PC-9 (cell line): ENCODE data around the gene WSCD2. TPM values are rescaled to one million over a fixed set of nuclear protein-coding genes. Genes with fewer than 3 reads are reported as not detected.

ENCODE experiments used
- BruUV-seq: library from RNA; stranded (reverse); fragments of 400-500 nt; replicated peaks from 2 replicates; lab custom pipeline; 2021; lab: Mats Ljungman, UMichigan
- CTCF ChIA-PET: fragments of 300-600 bp; sonication (Branson Sonifier 250); formaldehyde crosslinking; loops from one replicate; lab custom pipeline; 2022; ENCODE audit warnings: antibody characterized with exemption; lab: Charles Lee
- POLR2A ChIA-PET: fragments of 300-600 bp; sonication (Branson Sonifier 250); formaldehyde crosslinking; loops from one replicate; lab custom pipeline; 2022; ENCODE audit warnings: antibody characterized with exemption; ENCODE audit not compliant: unreplicated experiment; lab: Charles Lee
- DNase-seq, 2 experiments: peaks; one replicate each; pipeline versions ENCODE4 v3.0.0 to v3.0.0-alpha.2; 2015 to 2022; ENCODE audit warnings: mixed read lengths in 1 of 2
- H2AFZ ChIP-seq: fragments of 200-600 bp; sonication (generic); 2 replicates; pipeline ENCODE4 v1.8.1; 2017; ENCODE audit warnings: antibody characterized with exemption
- H3F3A ChIP-seq: fragments of 200-600 bp; sonication (generic); 2 replicates; pipeline ENCODE4 v1.8.1; 2017; ENCODE audit warnings: antibody characterized with exemption, mild to moderate bottlenecking, low read depth; ENCODE audit not compliant: insufficient read depth
- H3K27ac ChIP-seq: fragments of 200-600 bp; sonication (generic); 2 replicates; pipeline ENCODE4 v1.6.1; 2016; ENCODE audit warnings: mixed run types
- H3K27me3 ChIP-seq: fragments of 200-600 bp; sonication (generic); 2 replicates; pipeline ENCODE4 v1.6.1; 2016; ENCODE audit warnings: low read depth, mixed run types; ENCODE audit not compliant: insufficient read depth
- H3K36me3 ChIP-seq: fragments of 200-600 bp; sonication (generic); 2 replicates; pipeline ENCODE4 v1.6.1; 2016; ENCODE audit warnings: low read depth, mixed run types
- H3K4me1 ChIP-seq: fragments of 200-600 bp; sonication (generic); replicated peaks from 2 replicates; pipeline ENCODE4 v1.6.1; 2016; ENCODE audit warnings: mixed run types; ENCODE audit not compliant: insufficient read depth
- H3K4me2 ChIP-seq: fragments of 200-600 bp; sonication (generic); 2 replicates; pipeline ENCODE4 v1.6.1; 2017; ENCODE audit warnings: mixed run types
- H3K4me3 ChIP-seq: fragments of 200-600 bp; sonication (generic); 2 replicates; pipeline ENCODE4 v1.6.1; 2016; ENCODE audit warnings: mixed run types
- H3K79me2 ChIP-seq: fragments of 200-600 bp; sonication (generic); 2 replicates; pipeline ENCODE4 v1.6.1; 2017; ENCODE audit warnings: low read depth, mixed run types
- H3K9me2 ChIP-seq: fragments of 200-600 bp; sonication (generic); 2 replicates; pipeline ENCODE4 v1.8.1; 2017; ENCODE audit warnings: mild to moderate bottlenecking; ENCODE audit not compliant: insufficient read depth
- H3K9me3 ChIP-seq: fragments of 200-600 bp; sonication (generic); 2 replicates; pipeline ENCODE4 v1.8.1; 2016; ENCODE audit warnings: low read depth; ENCODE audit not compliant: insufficient read depth
- H4K20me1 ChIP-seq: fragments of 200-600 bp; sonication (generic); 2 replicates; pipeline ENCODE4 v1.8.1; 2017; ENCODE audit not compliant: insufficient read depth
- CTCF ChIP-seq: fragments of 200-600 bp; sonication (generic); conservative IDR thresholded peaks from 2 replicates; pipeline ENCODE4 v1.6.1; 2017; ENCODE audit warnings: mixed run types, antibody characterized with exemption, mild to moderate bottlenecking, moderate library complexity
- EZH2 ChIP-seq: fragments of 200-600 bp; sonication (generic); IDR thresholded peaks from 2 replicates; pipeline ENCODE4 v1.8.0; 2017; ENCODE audit warnings: antibody characterized with exemption, low read depth
- intact Hi-C: fragments of 100-400 bp; cut with micrococcal nuclease; formaldehyde crosslinking; loops from one replicate; pipeline ENCODE4 v1.10.0; 2022; ENCODE audit not compliant: unreplicated experiment
- total RNA-seq: library from RNA; stranded (reverse); gene quantifications from 2 replicates; pipeline ENCODE4 v1.2.3, GENCODE V29; 2021

Gene WSCD2
- total RNA-seq, 1 experiment from 2014 or later, result not detected

GRCh38 chr12:108182096-108182495 is 53.0 kb downstream of the WSCD2 start:
- no peak overlapping the region for H2AFZ ChIP-seq
- TF ChIP-seq EZH2 (no peak), CTCF (no peak)
- BruUV-seq, result no TSS peak
- no peaks in the 10 kb centered on the region for H3K79me2 ChIP-seq
- no peaks in the 10 kb centered on the region for H3F3A ChIP-seq
- H3K36me3 ChIP-seq, result no peaks in the 10 kb centered on the region
- no peaks in the 10 kb centered on the region for H3K4me1 ChIP-seq
- no peaks in the 10 kb centered on the region for H3K9me2 ChIP-seq
- peaks cover 41% of the 10 kb centered on the region for H3K27me3 ChIP-seq
- CTCF ChIA-PET, result no interaction called here
- no peak overlapping the region for H3K4me2 ChIP-seq
- intact Hi-C loops, result no loop called here
- H3K4me3 ChIP-seq, result no peak overlapping the region
- POLR2A ChIA-PET, result no interaction called here
- H4K20me1 ChIP-seq, result no peaks in the 10 kb centered on the region
- no peak for DNase-seq
- no peak overlapping the region for H3K27ac ChIP-seq
- H3K9me3 ChIP-seq, result no peaks in the 10 kb centered on the region

GRCh38 chr12:108185002-108185401 is 55.9 kb downstream of the WSCD2 start:
- no peak overlapping the region for H3K4me2 ChIP-seq
- intact Hi-C loops, result no loop called here
- TF ChIP-seq CTCF, result no peak
- TF ChIP-seq EZH2, result no peak
- H3F3A ChIP-seq, result no peaks in the 10 kb centered on the region
- H3K27ac ChIP-seq, result no peak overlapping the region
- H3K4me1 ChIP-seq, result no peaks in the 10 kb centered on the region
- no peaks in the 10 kb centered on the region for H3K36me3 ChIP-seq
- no peaks in the 10 kb centered on the region for H4K20me1 ChIP-seq
- H2AFZ ChIP-seq, result no peak overlapping the region
- no peaks in the 10 kb centered on the region for H3K9me2 ChIP-seq
- no peaks in the 10 kb centered on the region for H3K79me2 ChIP-seq
- H3K4me3 ChIP-seq, result no peak overlapping the region
- peaks cover 23% of the 10 kb centered on the region for H3K27me3 ChIP-seq
- ChIA-PET POLR2A (no interaction called here), CTCF (no interaction called here)
- DNase-seq, result no peak
- H3K9me3 ChIP-seq, result no peaks in the 10 kb centered on the region
- BruUV-seq, result no TSS peak

- intact Hi-C loops, result no loop called here
- no peak for DNase-seq
- Histone ChIP-seq H4K20me1 (no peaks in the 10 kb centered on the region), H3K36me3 (no peaks in the 10 kb centered on the region), H3K27me3 (no peaks in the 10 kb centered on the region), H3K9me2 (no peaks in the 10 kb centered on the region), H3F3A (no peaks in the 10 kb centered on the region), H2AFZ (no peak overlapping the region), H3K9me3 (no peaks in the 10 kb centered on the region), H3K79me2 (no peaks in the 10 kb centered on the region), H3K27ac (no peak overlapping the region), H3K4me2 (no peak overlapping the region), H3K4me1 (no peaks in the 10 kb centered on the region), H3K4me3 (no peak overlapping the region)
- no TSS peak for BruUV-seq
- no peak for TF ChIP-seq EZH2
- no peak for TF ChIP-seq CTCF
- POLR2A ChIA-PET, result no interaction called here
- CTCF ChIA-PET, result no interaction called here
These were observed 58.7 kb downstream of the WSCD2 start for GRCh38 chr12:108187831-108188230.
